SK-N-DZ (cell line): ENCODE results near the gene RND2.

Experiments
- DNase-seq: peaks from one replicate; pipeline ENCODE4 v3.0.0-alpha.2; 2015; ENCODE audit warnings: low spot score

RND2 gene

DNA sequence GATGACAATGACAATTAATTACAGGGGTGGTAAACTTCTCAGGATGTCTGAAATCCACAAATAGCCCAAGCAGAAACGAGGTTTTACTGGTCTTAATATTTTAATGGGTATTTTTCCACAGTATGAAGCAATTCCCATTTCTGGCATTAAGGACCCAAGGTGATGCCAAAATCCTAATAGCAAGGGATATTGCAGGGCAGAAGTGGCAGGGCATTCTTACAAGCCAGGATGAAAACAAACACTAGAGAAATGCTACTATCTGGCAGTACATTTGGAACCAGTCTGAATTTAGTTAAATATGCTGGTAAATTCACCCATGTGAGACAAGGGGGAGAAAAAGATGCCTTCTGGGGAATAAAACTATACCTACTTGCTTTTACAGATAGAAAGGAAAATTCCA lies 45.2 kb downstream of the RND2 start:
- DNase-seq, result no peak

DNA sequence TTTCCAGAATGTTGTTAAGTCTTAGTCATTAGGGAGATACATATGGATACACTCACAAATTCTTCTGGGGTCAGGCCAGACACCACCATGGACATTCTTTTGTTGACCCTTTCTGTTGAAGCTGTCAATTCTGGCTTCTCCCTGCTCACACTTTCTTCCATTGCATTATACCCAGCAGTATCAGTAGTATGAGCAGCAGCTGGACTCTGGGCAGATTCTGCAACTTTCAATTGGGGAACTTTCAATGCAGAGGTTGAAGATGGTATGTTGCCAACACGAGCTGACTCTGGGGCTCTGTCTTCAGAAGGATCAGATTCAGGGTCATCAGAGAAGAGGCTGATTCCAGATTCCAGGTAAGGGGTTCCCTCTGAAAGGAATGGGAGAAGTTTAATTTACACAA lies 45.8 kb downstream of the RND2 start:
- no peak for DNase-seq

DNA sequence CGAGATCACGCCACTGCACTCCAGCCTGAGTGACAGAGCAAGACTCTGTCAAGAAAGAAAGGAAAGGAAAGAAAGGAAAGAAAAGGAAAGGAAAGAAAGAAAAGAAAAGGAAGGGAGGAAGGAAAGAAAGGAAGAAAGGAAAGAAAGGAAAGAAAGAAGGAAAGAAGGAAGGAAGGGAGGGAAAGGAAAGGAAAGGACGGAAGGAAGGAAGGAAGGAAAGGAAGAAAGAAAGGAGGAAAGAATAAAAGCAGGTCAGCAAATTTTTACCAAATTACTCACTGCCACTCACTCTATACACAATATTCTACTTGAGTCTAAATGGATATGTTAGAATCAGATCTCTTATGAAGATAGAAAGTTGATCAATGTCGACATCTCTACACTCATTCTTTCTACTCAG lies 49.8 kb downstream of the RND2 start:
- no peak for DNase-seq

DNA sequence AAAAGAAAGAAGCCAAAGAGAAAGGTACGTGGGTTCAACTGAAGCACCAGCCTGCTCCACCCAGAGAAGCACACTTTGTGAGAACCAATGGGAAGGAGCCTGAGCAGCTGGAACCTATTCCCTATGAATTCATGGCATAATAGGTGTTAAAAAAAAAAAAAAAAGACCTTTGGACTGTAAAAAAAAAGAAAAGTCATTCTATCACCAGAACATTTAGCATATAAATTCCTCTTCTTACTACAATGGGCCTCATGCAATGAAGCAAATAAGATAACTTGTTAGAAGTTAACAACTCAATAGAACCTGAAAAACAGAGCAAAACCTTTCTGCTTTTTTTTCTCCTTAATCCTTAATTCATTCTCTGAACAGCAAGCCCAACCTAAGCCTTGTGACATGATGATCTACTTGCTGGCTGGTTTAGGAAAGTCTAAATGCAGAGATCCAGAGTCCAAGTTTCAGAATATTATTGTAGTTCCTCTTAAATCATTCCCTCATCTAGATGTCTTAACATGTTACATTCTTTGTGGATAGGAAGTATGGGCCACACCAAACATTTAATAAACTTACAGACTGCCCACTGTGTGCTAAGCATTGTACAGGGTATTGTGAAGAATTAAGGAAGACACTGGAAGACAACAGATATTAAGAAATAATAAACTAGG lies 54.7 kb downstream of the RND2 start:
- no peak for DNase-seq
